Stimulated activated naive CD8-positive, alpha-beta T cell treated with anti-CD3 and anti-CD28 coated beads, Interleukin-15, amount 100 ng/mL, for 72 hours (primary cell): Measurements from ENCODE around the gene KRT80.

Experiments used
- ATAC-seq: fragments of 150-1000 bp; cut with Tn5 transposase; 2 replicates; pipeline ENCODE4 v1.10.0; 2021; ENCODE audit warnings: mild to moderate bottlenecking, moderate library complexity
- DNase-seq, 2 donors: peaks; one replicate each; pipeline ENCODE4 v3.0.0; 2021 to 2022
- H3K27ac Mint-ChIP-seq, 2 donors: one replicate each; pipeline ENCODE4 v1.8.0; 2022; ENCODE audit warnings: mild to moderate bottlenecking in 2 of 2, mixed read lengths in 2 of 2, moderate library complexity in 2 of 2
- H3K27me3 Mint-ChIP-seq: one replicate; pipeline ENCODE4 v1.8.0; 2022; ENCODE audit warnings: mixed read lengths
- H3K4me1 Mint-ChIP-seq: one replicate; pipeline ENCODE4 v1.8.0; 2022; ENCODE audit warnings: mild to moderate bottlenecking, mixed read lengths
- H3K4me3 Mint-ChIP-seq, 2 donors: one replicate each; pipeline ENCODE4 v1.8.0; 2022; ENCODE audit warnings: mild to moderate bottlenecking in 2 of 2, mixed read lengths in 2 of 2, moderate library complexity in 1 of 2
- H3K9me3 Mint-ChIP-seq, 2 donors: one replicate each; pipeline ENCODE4 v1.8.0; 2022; ENCODE audit warnings: mixed read lengths in 2 of 2

The KRT80 gene

GRCh38 chr12:52151153-52151836 is 40.5 kb downstream of the KRT80 start:
- Mint-ChIP-seq H3K4me1 (peaks cover 18% of the 10 kb centered on the region), H3K4me3 (peak overlapping the region in 1 of 2 donors; percentile 26), H3K27ac (no peak overlapping the region), H3K27me3 (peaks cover 33% of the 10 kb centered on the region), H3K9me3 (no peaks in the 10 kb centered on the region)
- ATAC-seq (no peak), DNase-seq (no peak)

DNA sequence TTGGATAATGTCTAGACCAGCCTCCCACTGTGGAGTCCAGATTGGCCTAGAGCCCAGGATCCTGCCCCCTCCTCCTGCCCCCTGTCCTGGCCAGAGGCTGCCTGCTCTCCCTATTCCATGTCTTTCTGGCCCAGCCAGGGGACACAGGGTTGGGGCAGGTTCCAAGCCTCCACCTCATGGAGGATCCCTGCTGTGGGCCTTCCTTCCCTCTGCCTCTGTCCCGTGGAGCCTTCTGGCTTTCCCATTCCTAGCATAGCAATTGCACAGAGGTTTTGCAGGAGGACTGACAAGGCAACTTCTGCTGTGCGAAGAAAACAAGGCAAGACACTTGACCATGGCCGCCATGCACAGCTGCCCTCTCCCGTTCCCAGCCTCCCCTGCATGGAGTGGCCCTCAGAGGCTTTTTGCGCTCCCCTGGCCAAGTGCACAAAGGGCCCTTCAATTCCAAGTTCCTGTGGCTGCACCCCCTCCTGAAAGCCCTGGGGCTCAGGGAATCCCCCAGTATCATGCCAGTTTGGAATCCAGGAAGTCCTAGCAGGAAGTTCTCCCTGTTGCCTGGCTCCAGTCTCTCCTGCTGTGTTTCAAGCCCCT is 42.1 kb downstream of the KRT80 start:
- H3K4me1 Mint-ChIP-seq = peaks cover 8% of the 10 kb centered on the region
- H3K27ac Mint-ChIP-seq = no peak overlapping the region
- no peak for DNase-seq
- no peaks in the 10 kb centered on the region for H3K9me3 Mint-ChIP-seq
- no peak for ATAC-seq
- H3K27me3 Mint-ChIP-seq = peaks cover 33% of the 10 kb centered on the region
- no peak overlapping the region for H3K4me3 Mint-ChIP-seq

GRCh38 chr12:52149182-52149641 is 42.6 kb downstream of the KRT80 start:
- H3K27me3 Mint-ChIP-seq = peaks cover 33% of the 10 kb centered on the region
- DNase-seq (no peak), ATAC-seq (no peak)
- H3K4me3 Mint-ChIP-seq = no peak overlapping the region
- H3K27ac Mint-ChIP-seq = no peak overlapping the region
- peaks cover 8% of the 10 kb centered on the region for H3K4me1 Mint-ChIP-seq
- no peaks in the 10 kb centered on the region for H3K9me3 Mint-ChIP-seq

GRCh38 chr12:52148464-52149181 is 43.2 kb downstream of the KRT80 start:
- DNase-seq (no peak), ATAC-seq (no peak)
- H3K27ac Mint-ChIP-seq = no peak overlapping the region
- H3K9me3 Mint-ChIP-seq = no peaks in the 10 kb centered on the region
- no peak overlapping the region for H3K4me3 Mint-ChIP-seq
- peaks cover 33% of the 10 kb centered on the region for H3K27me3 Mint-ChIP-seq
- peaks cover 8% of the 10 kb centered on the region for H3K4me1 Mint-ChIP-seq

GRCh38 chr12:52147964-52148463 is 43.8 kb downstream of the KRT80 start:
- H3K4me3 Mint-ChIP-seq = no peak overlapping the region
- H3K27ac Mint-ChIP-seq = no peak overlapping the region
- H3K4me1 Mint-ChIP-seq = peaks cover 8% of the 10 kb centered on the region
- ATAC-seq (no peak), DNase-seq (no peak)
- peaks cover 32% of the 10 kb centered on the region for H3K27me3 Mint-ChIP-seq
- H3K9me3 Mint-ChIP-seq = no peaks in the 10 kb centered on the region

- Mint-ChIP-seq H3K27me3 (peaks cover 27% of the 10 kb centered on the region), H3K27ac (no peak overlapping the region)
- ATAC-seq = no peak
Measured at GRCh38 chr12:52147367-52147963, 44.3 kb downstream of the KRT80 start.

DNA sequence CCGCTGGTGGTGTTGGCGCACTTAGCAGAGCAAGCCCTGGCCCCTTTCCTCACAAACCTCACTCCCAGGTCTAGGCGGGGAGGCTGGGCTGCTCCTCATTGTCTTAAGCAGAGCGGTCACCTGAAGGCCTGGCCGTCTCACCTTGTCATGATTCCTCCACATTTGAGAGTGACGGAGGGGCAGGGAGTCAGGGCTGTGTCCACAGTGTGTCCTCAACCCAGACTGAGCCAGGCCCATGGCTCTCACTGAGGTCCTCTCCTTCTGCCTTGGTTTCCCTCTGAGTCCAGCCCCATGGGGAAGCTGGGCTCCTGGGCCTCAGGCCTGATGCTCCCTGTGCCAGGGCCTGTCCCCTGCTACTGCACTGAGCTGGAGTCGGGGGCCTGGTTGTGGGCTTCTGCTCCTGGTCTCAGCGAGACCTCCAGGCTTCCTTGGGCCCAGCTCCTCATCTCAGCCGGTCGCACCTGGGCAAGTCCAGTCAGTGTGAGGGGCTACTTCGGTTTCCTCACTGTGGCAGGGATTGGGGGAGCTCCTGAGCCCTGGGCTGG is 44.9 kb downstream of the KRT80 start:
- Mint-ChIP-seq H3K27ac (no peak overlapping the region), H3K4me3 (no peak overlapping the region), H3K9me3 (no peaks in the 10 kb centered on the region), H3K4me1 (peaks cover 6% of the 10 kb centered on the region), H3K27me3 (peaks cover 22% of the 10 kb centered on the region)
- ATAC-seq (no peak), DNase-seq (no peak)

More at GRCh38 chr12:52147367-52147963, 44.3 kb downstream of the KRT80 start:
- Mint-ChIP-seq H3K4me1 (peaks cover 8% of the 10 kb centered on the region), H3K9me3 (no peaks in the 10 kb centered on the region), H3K4me3 (no peak overlapping the region)
- no peak for DNase-seq

GRCh38 chr12:52146089-52146821 is 45.6 kb downstream of the KRT80 start:
- Mint-ChIP-seq H3K27ac (no peak overlapping the region), H3K27me3 (peaks cover 16% of the 10 kb centered on the region), H3K9me3 (no peaks in the 10 kb centered on the region), H3K4me3 (no peak overlapping the region), H3K4me1 (no peaks in the 10 kb centered on the region)
- ATAC-seq = no peak
- DNase-seq = no peak

GRCh38 chr12:52145228-52146088 is 46.4 kb downstream of the KRT80 start:
- H3K9me3 Mint-ChIP-seq = no peaks in the 10 kb centered on the region
- H3K27me3 Mint-ChIP-seq = peaks cover 9% of the 10 kb centered on the region
- H3K4me1 Mint-ChIP-seq = no peaks in the 10 kb centered on the region
- H3K4me3 Mint-ChIP-seq = no peak overlapping the region
- ATAC-seq = no peak
- no peak for DNase-seq
- H3K27ac Mint-ChIP-seq = peak overlapping the region in 1 of 2 donors; percentile 23

DNA sequence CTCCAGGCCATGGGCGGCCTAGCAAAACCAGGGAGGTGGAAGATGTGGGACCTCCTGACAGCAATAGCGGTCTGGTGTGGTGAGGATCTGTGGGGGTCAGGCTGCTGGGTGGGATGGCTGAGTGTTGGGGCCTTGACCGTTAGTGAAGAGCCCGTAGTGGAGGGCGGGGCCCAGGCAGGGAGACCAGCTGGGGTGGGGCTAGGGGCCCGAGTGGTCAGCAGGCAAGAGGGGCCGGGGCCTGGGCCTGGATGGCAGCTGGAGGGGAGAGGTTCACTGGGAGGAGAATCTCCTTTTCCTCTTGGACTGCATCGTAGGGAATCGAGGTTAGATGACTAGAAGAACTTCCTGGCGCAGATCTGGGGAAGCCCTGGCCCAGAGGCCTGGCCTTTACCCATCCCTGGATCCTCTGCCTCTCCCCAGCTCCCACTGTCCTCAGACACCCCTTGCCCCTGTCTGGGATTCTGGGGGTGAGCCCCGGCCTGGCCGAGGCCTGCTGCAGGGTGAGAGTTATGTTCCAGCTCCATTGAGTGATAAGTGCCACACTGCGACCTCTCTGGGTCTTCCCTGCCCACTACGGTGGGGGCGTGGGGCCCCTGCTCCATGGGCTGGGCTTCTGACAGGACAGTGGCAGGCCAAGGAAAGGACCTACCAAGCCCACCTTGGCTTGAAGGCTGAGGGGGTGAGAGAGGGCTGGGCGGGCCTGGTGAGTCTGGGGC is 47.1 kb downstream of the KRT80 start:
- no peaks in the 10 kb centered on the region for H3K9me3 Mint-ChIP-seq
- H3K27ac Mint-ChIP-seq = peak overlapping the region in 1 of 2 donors; percentile 7
- ATAC-seq (no peak), DNase-seq (no peak)
- peaks cover 1% of the 10 kb centered on the region for H3K27me3 Mint-ChIP-seq
- H3K4me1 Mint-ChIP-seq = no peaks in the 10 kb centered on the region
- no peak overlapping the region for H3K4me3 Mint-ChIP-seq

DNA sequence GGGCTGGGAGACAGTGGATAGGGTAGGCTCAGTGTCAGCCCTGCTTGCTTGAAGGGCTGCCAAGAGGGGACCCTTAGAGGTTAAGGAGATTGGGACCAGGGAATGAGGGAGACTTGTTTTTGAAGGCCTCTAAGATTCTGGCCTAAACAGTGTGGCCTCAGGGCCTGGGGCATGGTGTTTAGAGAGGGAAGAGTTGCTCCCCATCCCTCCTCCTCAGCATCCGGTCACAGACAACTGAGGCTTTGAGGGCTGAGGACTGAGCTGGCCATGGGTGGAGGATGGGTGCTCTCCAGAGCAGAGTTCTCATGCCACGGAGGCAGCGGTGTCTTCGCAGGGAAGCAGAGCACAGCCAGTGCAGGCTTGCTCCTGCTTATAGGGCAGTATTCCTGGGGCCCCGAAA is 49.4 kb downstream of the KRT80 start:
- Mint-ChIP-seq H3K4me3 (no peak overlapping the region), H3K27ac (no peak overlapping the region), H3K4me1 (no peaks in the 10 kb centered on the region), H3K9me3 (no peaks in the 10 kb centered on the region), H3K27me3 (peaks cover 10% of the 10 kb centered on the region)
- no peak for DNase-seq
- ATAC-seq = no peak

DNA sequence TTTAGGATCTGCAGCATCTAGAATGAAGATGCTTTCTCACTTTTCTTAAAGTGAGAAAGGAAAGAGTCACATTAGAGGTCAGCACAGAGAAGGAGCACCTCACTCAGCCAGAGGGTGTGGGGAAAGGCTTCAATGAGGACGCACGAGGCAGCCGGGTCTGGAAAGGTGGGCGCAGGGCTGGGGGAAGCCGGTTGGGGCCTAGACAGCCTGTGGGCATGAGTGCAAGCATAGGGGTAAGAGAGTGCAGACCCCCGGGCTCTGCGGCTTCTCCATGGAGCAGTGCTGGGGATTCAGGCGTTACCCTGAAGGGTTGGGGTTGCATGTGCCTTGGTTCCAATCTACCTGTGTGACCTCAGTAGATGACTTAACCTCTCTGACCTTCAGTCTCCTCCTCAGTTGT is 49.9 kb downstream of the KRT80 start:
- H3K9me3 Mint-ChIP-seq = no peaks in the 10 kb centered on the region
- peaks cover 10% of the 10 kb centered on the region for H3K27me3 Mint-ChIP-seq
- DNase-seq = no peak
- H3K4me3 Mint-ChIP-seq = no peak overlapping the region
- ATAC-seq = no peak
- H3K27ac Mint-ChIP-seq = peak overlapping the region in 1 of 2 donors; percentile 42
- H3K4me1 Mint-ChIP-seq = no peaks in the 10 kb centered on the region

DNA sequence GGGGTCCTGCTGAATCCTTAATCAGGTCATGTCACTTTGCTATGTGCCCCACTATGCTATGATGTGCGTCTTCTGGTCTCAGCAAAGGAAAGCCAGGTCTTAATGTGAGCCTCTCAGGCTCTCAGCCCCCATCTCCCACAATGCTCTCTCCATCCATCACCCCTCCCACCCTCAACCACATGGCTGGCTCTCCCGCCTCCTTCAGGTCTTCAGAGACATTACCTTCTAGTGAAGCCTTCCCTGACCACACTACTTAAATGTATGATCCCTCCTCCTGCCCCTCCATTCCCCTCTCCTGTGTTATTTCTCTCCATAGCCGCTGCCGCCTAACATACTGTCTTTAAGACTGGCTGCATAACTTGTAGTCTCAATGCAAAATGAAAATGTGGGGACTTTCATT is 50.5 kb downstream of the KRT80 start:
- Mint-ChIP-seq H3K27me3 (peaks cover 10% of the 10 kb centered on the region), H3K9me3 (no peaks in the 10 kb centered on the region), H3K4me1 (no peaks in the 10 kb centered on the region), H3K27ac (no peak overlapping the region), H3K4me3 (no peak overlapping the region)
- no peak for ATAC-seq
- DNase-seq = no peak
